Hepatocyte (in vitro differentiated cells): ENCODE results near the gene DNMT3A.

Source experiments
- CTCF ChIP-seq: fragments of 200-600 bp; sonication (generic); IDR thresholded peaks from 2 replicates; pipeline ENCODE4 v1.5.1; 2016; ENCODE audit warnings: antibody characterized with exemption, mild to moderate bottlenecking; ENCODE audit not compliant: poor library complexity
- EZH2phosphoT487 ChIP-seq: fragments of 200-600 bp; sonication (generic); IDR thresholded peaks from one replicate; pipeline ENCODE4 v1.6.1; 2018; ENCODE audit warnings: antibody characterized with exemption, mild to moderate bottlenecking, low read depth, moderate library complexity; ENCODE audit not compliant: unreplicated experiment, severe bottlenecking

- TF ChIP-seq CTCF (no peak), EZH2phosphoT487 (no peak)
Observed at GRCh38 chr2:25314514-25315315, 27.0 kb downstream of the DNMT3A start.
